TTC549 (cell line): Measurements from ENCODE around the gene FAHD1.
A peak's percentile ranks its signal among the peaks of the same experiment; 100 is the strongest.

Experiments used
- FAIRE-seq: peaks from 2 replicates; lab custom pipeline; 2012; peaks lifted over from hg19 to GRCh38; lab: Jason Lieb, UNC

Gene FAHD1

DNA sequence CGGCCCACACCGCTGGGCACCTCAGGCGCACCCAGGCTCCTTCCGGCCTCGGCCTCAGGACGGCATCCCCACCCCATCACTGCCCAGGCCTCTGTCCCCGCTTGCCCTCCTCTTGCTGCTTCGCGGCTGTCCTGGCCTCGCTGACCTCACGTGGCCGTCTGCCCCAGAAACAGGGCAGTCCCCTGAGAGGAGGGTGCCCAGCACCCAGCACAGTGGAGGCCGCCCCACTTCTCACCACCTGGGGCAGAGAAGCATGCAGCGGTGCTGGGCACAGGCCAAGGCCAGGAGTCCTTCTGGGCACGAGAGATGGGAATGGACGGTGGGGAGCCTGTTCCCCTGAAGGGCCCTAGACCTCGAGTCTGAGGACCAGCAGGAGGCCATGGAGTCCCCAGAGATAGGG lies 9.3 kb upstream of the FAHD1 start:
- FAIRE-seq: no peak

DNA sequence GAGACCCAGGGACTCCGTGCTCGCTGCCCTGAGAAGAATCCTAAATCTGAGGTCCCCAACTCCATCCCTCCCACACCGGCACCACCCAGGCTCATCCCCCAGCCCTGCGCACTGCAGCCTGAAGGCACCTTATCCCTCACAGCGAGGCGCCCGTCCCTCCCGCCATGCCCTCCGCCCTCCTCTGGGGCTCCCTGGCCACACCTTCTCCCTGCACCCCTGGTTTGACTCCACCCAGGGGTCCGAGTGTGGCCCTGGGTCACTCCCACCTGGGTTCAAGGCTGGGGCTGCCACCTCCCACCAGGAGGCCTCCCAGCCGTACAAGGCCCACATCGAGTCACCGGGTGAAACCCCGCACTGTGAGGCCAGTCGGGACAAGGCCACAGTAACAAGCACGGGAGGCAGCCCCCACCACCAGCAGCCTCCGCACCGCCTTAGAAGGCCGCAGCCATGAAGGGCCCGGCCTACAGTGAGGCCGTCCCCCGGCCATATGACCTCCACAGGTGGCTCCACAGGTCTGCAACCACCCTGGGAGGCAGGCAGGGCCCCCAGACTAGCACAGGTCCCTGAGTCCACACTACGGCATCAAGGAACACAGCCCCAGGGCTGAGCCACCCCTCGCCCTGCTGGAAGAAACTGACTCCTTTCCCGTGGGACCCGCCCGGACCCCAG lies 8.7 kb upstream of the FAHD1 start:
- FAIRE-seq: no peak

DNA sequence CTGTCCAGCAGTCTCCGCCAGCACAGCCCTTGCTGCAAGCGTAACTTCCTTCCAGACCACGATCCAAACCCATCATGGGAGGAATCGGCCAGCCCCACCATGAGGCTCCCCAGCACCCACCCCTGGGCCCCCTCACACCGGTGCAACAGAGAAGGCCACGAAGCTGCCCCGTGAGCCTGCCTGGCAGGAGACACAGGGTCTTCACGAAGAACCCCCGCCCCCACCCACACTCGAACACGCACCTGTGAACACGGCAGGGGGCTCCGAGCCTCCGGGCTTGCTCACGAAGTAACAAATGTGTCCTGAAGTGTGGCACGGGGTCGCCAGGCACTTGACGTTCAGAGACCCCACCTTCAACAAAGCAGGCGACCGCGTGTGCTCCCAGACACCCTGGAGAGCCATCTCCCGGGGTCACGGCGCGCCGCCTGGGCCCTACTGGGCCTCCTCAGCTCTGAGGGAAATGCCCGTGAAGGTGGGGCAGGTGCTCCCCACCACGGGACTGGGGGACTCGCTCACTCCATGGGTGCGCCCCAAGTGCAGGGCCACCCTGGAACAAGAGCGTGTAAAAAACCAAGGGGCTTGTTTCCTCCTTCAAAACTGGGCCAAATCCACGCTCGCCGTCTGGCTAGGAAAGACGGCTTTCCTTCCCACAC lies 8.0 kb upstream of the FAHD1 start:
- FAIRE-seq: no peak

DNA sequence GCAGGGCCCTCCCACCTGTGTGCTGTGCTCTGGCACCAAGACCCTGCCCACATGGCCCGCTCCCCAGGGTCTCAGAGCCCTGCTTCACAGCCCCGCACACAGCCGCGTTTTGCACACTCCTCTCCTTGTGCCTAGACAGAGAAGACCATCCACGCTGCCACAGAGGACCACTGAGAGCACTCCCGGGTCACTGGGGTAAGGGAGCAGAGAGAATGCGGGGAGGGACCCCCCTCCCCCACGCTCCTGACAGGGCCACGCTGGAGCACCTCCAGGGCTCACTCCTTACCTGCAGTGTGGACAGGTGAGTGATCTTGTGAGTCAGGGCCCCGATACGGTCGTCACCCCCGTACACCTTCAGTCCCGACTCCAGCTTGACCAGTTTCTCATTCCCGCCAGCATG lies 7.4 kb upstream of the FAHD1 start:
- FAIRE-seq: no peak

DNA sequence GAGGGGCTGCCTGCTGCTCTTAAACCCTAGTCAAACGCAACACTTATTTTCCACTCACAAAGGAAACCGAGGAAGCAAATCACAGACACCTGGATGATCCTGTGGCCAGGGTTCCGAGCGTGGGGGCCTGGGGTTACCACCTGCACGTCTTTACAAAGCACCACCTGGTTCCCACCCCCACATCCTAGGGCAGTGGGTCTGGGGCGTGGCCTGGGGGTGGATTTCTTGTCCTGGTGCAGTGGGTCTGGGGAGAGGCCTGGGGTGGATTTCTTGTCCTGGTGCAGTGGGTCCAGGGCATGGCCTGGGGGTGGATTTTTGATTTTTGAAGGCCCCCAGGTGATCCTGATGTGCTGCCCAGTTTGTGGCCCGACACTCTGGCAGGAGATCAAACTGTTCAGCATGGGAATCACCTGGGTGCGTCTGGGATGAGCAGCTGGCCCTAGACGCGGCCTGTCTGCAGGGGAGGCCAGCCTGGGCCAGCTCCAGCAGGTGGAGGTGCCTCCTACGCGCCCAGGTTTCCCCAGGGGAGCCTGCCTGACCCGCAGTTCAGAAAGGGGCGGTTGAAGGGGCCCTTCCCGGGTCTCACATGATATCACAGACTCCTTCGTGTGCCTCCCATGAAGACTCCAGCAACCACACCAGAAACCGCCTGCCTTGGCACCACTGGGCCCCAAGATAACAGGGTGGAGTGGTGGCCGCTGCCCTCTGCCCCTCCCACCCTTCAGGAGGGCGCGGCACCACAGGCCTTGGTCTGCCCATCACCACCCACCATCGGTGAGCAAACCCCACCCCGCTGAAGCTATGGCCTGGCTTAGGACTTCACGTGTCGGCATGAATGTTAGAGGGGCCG lies 6.7 kb upstream of the FAHD1 start:
- no peak for FAIRE-seq

DNA sequence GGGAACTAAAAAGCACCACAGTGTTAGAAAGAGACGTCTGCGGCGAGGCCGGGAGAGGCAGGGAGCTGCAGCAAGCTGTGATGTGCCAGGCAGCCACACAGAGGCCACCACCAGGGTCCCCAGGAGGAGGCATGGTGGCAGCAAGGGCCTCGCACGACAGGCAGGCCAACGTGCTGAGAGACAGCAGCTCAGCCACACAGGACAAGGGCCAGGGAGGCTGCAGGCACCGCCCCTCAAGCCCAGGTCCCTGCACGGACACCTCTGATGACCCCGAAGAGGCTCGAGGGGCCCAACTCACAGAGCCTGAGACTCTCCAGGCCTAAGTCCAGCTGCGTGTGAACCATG lies 6.1 kb upstream of the FAHD1 start:
- FAIRE-seq: no peak

DNA sequence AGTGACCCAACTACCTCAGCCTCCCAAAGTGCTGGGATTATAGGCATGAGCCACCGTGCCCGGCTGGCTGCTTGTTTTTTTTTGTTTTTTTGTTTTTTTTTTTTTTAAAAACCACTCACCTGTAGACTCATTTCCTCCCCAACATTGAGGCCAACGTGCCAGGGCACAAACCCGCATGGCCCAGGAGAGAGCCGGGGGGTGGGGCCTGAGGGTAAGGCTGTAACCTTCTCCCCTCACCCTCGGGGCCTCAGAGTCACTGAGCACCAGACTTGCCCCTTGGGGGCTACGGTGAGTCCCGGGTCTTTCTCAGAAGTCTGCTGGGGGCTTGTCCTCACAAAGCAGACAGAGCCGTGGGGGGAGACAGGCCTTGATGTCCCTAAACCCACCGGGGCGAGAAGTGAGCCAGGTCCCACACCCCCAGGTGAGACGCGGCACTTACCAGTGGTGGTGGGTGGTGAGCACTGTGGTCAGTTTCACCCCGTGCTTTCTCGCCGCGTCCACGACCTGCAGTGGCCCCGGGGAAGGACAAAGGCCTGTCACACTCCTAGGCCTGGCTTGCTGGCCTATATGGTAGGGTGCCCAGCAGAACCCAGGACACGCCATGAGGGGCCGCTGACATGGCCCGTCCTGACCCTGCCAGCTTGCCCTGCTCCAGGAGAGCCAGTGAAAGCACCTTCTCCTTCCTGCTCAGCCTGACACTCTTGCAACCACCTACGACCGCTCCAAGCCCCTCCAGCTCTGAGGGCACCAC lies 5.0 kb upstream of the FAHD1 start:
- no peak for FAIRE-seq

DNA sequence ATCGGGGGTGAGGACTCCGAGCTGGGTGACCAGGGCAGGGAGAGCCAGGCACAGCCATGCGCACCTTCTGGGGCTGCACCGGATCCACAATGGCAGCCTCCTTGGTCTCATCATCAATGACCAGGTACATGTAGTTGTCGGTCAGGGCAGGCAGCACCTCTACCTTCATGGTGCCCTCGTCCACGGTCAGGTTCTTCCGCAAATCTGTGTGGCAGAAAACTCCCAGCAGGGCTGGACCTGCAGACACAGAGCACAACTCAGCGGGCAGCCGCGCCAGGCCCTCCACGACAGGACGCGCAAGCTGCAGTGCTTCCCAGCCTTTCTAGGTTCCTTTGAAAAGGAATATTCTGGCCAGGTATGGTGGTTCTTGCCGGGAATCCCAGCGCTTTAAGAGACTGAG lies 4.2 kb upstream of the FAHD1 start:
- FAIRE-seq: no peak

DNA sequence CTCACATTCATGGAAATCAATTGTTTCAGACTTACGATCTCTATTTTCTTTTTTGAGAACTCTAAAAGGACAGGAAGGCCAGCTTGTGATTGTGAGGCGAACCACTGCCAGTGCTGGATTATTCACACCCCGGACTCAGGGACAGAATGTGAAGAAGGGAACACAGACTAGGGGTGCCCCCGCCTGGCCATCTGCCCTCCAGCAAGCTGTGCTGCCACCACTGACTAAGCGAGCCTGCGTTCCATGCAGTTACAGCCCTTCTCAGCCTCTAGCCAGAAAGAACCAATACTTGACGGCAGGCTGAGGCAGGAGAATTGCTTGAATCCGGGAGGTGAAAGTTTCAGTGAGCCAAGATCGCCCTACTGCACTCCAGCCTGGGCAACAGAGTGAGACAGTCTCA lies 3.2 kb upstream of the FAHD1 start:
- peak; percentile 61 for FAIRE-seq

DNA sequence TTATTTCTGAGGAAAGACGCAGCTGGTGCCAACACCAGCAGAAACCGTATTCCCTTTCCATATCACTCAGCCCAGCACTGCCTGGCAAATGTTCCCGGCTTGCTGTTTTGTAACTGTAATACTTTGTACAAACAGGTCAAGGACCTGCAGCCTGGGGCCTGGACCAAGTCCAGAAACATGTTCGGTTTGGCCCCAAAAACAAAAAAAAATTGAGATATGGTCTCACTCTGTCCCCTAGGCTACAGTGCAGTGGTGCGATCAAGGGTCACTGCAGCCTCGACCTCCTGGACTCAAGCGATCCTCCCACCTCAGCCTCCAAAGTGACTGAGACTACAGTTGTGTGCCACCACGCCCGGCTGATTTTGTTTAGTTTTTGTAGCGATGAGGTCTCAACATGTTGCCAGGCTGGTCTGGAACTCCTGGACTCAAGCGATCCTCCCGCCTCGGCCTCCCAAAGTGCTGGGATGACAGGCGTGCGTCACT lies 1.6 kb upstream of the FAHD1 start:
- FAIRE-seq: no peak

DNA sequence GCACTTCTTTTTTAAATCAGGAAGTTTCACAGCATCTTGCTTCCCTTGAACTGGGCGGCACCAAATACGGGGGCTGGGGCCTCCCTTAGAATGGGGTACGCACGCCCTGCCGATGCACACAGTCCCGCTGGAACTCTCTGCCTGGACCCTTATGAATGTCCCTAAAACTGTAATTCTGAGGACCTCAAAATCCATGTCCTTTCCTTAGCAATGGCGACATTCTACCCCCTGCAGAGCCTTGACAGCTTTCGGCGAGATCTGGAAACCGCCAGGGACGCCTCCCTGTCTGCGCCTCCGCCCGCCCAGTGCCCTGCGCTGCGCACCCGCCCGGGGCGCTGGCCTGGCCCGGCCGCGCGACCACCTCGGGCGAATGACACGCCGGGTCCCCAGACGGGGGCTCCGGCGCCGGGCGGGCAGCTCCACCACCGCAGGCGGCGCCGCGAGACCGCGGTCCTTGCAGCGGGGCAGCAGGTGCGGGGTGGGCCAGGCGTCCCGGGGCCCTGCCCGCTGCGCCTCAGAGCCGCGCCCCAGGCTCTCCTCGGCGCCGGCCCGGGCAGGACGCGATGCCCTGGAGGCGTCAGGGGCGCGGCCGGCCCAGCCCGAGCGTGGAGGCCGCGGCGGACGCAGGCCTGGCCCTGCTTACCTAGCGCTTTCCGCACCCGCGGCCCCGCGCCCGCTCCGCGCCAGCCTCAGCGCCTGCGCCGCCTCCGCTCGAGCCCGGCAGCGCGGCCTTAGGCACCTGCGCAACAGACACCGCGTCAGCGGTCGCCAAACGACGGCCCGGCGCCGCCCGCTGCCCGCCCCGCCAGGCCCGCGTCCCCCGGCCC lies 929 bp upstream of the FAHD1 start:
- FAIRE-seq: no peak

DNA sequence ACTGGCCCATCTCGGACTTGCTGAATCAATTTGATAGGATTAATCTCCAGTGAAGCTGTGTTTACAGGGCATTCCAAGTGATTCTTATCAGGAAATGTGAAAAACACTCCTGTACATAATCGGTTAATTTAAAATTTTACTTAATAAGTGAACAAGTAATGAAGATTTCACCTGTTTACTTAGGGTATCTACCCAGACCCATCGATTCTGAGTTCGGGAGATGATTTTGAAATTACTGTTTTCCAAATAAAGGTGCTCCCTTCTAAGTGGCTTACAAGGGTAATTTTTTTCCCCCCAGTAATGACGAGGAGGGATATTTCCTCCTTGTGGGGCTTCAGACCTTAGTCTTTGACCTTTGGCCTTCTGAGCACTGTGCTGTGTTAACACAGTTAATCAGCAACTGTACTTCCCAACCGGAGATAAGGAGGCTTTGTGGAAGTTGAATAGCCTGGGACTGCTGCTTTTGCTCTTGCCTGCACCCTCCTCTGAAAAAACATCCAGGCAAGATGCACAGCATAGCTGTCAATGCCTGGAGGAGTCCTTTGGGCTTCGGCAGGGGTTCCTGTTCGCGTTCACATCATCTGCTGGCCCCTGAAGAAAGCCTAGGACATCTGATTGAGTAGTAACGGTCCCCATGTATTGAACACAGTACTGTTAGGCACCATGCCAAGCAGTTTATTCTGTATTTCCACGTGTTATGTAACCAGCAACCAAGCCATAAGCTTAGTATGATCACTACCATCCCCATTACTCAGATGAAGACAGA lies 1.8 kb downstream of the FAHD1 start:
- FAIRE-seq: no peak

DNA sequence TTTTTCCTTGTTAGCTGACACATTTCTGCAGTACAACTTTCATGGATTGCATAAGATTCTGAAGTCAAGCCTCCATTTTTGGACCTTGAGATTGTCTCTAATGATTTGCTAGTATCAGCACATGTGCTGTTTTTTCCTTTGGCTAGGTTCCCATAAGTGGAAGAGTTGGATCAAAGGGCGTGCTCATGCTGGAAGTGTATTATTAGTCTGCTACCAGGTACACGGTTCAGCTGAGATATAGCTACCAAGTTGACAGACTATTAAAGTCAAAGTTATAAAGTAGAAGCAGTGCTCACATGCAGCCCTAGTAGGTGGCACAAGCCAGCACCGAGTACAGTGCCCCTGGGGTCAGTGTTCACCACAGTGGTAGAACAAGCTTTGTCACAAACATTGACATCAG lies 3.2 kb downstream of the FAHD1 start:
- no peak for FAIRE-seq

DNA sequence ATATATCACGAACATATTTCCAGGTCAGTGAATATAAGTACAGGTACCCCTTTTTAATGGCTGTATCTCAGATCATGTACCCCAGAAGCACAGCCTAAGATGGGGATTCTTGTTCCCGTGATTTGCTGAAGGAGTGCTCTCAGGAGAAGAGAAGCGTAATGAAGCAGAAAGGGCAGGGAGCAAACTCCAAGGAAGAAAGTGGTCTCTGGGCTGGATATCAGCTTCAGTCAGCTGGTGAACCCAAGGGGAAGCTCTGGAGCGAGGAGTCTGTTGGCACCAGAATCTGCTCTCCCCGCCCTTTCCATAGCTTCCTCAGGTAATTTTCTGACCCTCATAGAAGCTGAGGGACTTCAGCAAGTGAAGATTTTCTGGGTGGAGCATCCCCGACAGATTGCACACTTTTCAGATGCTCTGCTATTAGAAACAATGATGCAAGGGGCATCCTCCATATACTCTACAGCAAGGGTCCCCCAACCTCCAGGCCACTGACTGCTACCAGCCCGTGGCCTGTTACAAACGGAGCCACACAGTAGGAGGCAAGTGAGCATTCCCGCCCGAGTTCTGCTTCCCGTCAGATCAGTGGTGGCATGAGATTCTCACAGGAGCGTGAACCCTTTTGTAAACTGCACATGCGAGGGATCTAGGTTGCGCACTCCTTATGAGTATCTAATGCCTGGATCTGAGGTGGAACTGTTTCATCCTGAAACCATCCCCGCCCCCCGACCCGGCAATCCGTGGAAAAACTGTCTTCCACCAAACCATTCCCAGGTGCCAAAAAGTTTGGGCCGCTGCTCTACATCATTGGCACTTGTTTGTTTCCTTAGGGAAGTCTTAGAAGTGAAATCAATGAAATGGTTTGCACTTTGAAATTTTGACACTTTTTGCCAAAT lies 4.4 kb downstream of the FAHD1 start:
- FAIRE-seq: no peak

DNA sequence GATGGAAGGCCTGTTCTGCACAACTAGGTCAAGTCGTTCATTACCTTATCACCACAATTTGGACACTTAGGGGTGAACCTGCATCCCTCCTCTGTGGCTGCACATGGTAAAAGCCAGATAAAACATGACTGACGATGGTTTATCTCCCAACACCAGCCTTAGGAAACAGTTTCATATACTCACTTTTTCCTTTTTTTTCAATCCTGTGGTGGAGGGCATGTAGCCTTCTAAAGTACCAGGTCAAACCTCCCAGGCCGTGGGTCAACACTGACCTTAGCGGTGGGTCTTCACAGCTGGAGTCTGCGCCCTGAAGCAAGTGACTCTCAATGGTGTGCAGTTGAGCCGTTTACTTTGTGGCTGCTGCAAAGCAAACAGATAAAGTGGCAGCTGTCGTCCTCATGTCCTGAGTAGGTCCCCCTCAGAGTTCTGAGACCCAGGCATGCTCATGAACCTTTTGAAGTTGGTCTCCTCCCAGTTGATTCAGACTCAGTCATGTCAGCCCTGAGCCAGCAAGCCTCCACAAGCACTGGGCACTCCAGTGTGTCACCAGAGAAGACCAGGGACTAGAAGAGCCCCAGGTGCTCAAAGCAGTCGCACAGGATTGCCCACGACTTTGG lies 5.9 kb downstream of the FAHD1 start:
- FAIRE-seq: no peak

DNA sequence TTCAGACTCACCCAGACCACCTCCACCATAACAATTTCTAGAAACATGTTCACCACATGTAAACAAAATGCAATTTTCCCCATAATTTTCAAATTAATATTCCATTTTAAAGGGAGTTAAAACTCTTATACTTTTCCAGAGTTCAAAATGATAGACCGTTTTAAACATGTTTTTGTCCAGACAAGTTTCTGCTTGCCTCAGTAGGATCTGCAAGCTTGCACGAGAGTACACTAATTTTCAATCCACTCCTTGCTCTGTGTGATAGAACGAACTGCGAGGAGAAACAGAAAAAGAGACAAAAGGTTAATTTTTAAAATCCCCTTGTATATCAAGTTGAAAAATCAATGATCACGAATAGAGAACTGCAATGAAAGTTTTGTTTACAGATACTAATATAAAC lies 7.1 kb downstream of the FAHD1 start:
- no peak for FAIRE-seq

DNA sequence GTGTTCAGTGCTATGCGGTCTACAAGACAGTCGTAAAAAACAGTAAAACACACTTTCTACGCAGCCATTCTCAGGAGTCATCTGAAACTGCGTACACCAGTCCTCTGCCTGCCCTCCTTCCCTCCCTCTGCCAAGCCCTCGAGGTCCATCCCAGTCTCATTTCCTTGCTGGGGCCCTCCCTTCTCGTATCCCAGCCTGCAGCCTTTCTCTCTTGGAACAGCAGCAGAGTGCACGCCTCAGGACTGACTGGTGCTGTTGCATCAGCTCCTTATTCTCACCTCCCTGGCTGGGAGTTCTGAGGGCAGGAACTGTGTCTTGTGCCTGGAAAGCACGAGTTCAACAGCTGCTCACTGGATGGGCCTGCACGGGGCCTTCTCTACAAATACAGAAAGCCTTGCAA lies 12.5 kb downstream of the FAHD1 start:
- no peak for FAIRE-seq

DNA sequence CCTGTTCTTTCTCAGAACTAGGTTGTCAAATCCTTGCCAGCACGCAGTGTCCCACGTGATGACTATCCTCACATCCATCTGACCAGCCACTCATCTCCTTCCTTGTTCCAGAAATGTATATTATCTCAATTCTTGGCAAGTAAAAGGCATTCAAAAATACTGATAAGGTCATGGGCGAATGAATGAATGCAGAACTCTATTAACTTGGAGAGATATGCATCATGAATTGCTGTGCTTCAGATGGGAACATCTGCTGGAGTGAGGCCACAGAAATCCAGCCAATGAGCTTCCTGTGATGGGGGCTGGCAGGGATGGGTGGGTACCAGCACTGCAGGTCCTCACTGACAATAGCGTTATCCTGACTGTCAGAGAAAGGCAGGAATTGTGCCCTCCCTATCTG lies 19.0 kb downstream of the FAHD1 start:
- no peak for FAIRE-seq

DNA sequence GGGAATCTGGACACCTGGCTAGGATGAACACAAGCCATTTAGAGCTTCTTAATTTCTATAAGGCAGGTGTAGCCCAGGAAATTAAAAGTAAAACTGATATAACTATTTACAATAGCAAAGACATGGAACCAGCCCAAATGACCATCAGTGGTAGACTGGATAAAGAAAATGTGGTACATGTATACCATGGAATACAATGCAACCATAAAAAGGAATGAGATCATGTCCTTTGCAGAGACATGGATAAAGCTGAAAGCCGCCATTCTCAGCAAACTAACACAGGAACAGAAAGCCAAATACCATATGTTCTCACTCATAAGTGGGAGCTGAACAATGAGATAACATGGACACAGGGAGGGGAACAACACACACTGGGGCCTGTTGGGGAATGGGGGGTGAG lies 19.4 kb downstream of the FAHD1 start:
- FAIRE-seq: no peak

DNA sequence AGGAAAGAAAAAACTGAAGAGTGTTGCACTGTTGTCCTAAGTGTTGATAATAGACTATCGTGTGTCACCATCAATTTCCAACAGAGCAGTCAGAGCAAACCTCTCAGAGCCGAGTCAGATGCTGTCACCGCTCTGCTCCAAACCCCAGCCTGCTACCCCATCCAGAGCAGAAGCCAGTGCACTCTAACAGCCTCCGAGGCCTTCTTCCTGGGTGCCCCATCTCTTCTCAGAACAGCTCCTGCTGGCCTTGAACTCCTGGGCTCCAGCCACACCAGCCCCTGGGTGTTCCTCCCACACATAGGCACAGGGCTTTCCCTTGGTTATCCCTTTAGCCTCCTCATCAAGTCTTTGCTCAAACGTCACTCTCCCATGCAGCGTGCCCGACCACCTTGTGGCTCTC lies 24.0 kb downstream of the FAHD1 start:
- FAIRE-seq: no peak
